HepG2 (cell line): ENCODE results near the gene GALNT5.

Experiments
- BCLAF1 ChIP-seq: fragments of 450-650 bp; IDR thresholded peaks from 2 replicates; pipeline ENCODE4 v1.6.1; 2017; ENCODE audit warnings: mild to moderate bottlenecking
- DPF2 ChIP-seq: sonication (generic); formaldehyde crosslinking; IDR thresholded peaks from 2 replicates; pipeline ENCODE4 v1.4.0; 2020; ENCODE audit warnings: mild to moderate bottlenecking, low read depth, missing genetic modification reagents, borderline replicate concordance
- HDAC2 ChIP-seq: sonication (generic); formaldehyde crosslinking; IDR thresholded peaks from 2 replicates; pipeline ENCODE4 v1.4.0; 2020; ENCODE audit warnings: missing genetic modification reagents
- HINFP ChIP-seq: sonication (generic); formaldehyde crosslinking; IDR thresholded peaks from 2 replicates; pipeline ENCODE4 v1.4.0; 2020; ENCODE audit warnings: low read depth, mild to moderate bottlenecking, missing genetic modification reagents
- MEF2D ChIP-seq: sonication (generic); formaldehyde crosslinking; IDR thresholded peaks from 2 replicates; pipeline ENCODE4 v1.5.1; 2020; ENCODE audit warnings: mild to moderate bottlenecking, missing genetic modification reagents
- POLR2A ChIP-seq, 2 experiments: IDR thresholded peaks; 2 replicates each; pipeline ENCODE4 v1.6.1; 2011; ENCODE audit warnings: low read depth in 2 of 2, low read length in 2 of 2, mild to moderate bottlenecking in 1 of 2, moderate library complexity in 1 of 2; ENCODE audit not compliant: insufficient read depth in 1 of 2
- USF2 ChIP-seq, 2 experiments: sonication (generic) in 1 of 2; formaldehyde crosslinking in 1 of 2; IDR thresholded peaks; 2 replicates each; pipeline versions ENCODE4 v1.5.1 to v1.6.1; 2011 to 2020; ENCODE audit warnings: borderline replicate concordance in 1 of 2, low read depth in 1 of 2, low read length in 1 of 2, mild to moderate bottlenecking in 1 of 2, missing genetic modification reagents in 1 of 2, moderate library complexity in 1 of 2
- TF ChIP-seq, protein P1 (sequence below): sonication (generic); formaldehyde crosslinking; IDR thresholded peaks from 2 replicates; pipeline ENCODE4 v1.5.0; 2020; ENCODE audit warnings: mild to moderate bottlenecking, missing genetic modification reagents, moderate library complexity

DNA sequence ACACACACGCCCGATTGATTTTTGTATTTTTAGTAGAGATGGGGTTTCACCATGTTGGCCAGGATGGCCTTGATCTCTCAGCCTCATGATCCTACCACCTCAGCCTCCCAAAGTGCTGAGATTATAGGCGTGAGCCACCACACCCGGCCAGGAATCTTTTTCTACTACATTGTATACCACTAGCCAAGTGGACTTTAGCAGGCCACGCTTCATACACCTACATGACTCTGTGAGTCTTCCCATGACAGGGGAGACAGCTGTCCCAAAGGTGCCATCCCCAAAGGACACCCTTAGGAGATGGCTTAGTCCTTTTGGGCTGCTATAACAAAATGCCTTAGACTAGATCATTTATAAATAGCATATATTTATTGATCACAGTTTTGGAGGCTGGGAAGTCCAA lies 35.3 kb downstream of the GALNT5 start:
- TF ChIP-seq, protein P1, sequence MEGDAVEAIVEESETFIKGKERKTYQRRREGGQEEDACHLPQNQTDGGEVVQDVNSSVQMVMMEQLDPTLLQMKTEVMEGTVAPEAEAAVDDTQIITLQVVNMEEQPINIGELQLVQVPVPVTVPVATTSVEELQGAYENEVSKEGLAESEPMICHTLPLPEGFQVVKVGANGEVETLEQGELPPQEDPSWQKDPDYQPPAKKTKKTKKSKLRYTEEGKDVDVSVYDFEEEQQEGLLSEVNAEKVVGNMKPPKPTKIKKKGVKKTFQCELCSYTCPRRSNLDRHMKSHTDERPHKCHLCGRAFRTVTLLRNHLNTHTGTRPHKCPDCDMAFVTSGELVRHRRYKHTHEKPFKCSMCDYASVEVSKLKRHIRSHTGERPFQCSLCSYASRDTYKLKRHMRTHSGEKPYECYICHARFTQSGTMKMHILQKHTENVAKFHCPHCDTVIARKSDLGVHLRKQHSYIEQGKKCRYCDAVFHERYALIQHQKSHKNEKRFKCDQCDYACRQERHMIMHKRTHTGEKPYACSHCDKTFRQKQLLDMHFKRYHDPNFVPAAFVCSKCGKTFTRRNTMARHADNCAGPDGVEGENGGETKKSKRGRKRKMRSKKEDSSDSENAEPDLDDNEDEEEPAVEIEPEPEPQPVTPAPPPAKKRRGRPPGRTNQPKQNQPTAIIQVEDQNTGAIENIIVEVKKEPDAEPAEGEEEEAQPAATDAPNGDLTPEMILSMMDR (CRISPR knock-in tag): no peak
- TF ChIP-seq HINFP (CRISPR knock-in tag) (no peak), POLR2A (IDR thresholded peaks at IDR 0.05; ENCODE audit: insufficient read depth in 1 of 2, low read depth in 2 of 2, low read length in 2 of 2) (no peak), USF2 (IDR thresholded peaks at IDR 0.05; ENCODE audit: low read depth, low read length) (no peak), USF2 (CRISPR knock-in tag; IDR thresholded peaks at IDR 0.05; ENCODE audit: borderline replicate concordance) (no peak), HDAC2 (CRISPR knock-in tag) (no peak), MEF2D (CRISPR knock-in tag) (no peak), BCLAF1 (no peak), DPF2 (CRISPR knock-in tag) (no peak)
